ENCODE measurements around the gene ADAM23. TPM values are rescaled to one million over a fixed set of nuclear protein-coding genes. Genes with fewer than 3 reads are reported as not detected.

ADAM23 gene
- polyA plus RNA-seq, 1 donor = 10.8 TPM

DNA sequence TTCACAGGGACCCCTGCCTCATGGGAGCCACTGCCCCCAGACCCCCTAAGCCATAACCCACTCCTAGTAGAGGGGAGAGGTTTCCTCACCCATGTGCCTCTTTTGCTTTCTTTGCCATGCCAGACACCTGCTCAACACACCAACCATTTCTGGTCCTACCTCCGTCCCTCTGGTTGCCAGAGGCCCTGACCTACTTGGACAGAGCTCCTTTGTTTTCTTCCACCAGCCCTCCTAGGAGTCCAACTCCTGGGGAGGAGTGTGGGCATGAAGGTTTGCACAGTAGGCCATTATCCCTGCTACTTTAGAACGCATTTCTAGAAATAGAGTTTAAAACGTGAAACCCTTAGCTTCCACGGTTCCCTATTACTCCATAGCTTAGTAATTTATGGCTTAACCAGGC, 122.3 kb downstream of the ADAM23 start:
- no peak for DNase-seq (ENCODE audit: low read depth)

DNA sequence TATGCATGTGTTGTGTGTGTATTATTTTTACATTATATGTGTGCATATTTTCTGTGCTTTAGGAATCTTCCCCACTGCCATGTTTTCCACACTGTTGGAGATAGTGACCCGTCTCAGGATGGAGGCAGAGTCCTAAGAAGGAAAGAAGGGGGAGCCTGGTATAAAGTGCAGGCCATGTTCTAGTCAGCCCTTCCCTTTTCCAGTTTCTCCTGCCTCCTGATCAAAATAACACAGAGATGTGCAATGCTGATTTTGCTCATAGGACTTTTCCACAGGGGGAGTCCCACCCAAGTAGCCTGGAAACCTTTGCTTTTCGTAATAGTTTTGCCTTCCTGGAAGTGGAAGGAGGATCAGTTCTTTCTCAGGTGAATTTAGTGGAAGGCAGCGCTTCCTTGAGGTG, 126.1 kb downstream of the ADAM23 start:
- DNase-seq (ENCODE audit: low read depth) = no peak

- no peak for DNase-seq (ENCODE audit: low read depth)
These were observed 126.9 kb downstream of the ADAM23 start for GRCh38 chr2:206570199-206570598.

GRCh38 chr2:206572725-206573124, 129.4 kb downstream of the ADAM23 start:
- DNase-seq (ENCODE audit: low read depth) = no peak

GRCh38 chr2:206573793-206574192, 130.5 kb downstream of the ADAM23 start:
- no peak for DNase-seq (ENCODE audit: low read depth)

GRCh38 chr2:206584323-206585116, 141.2 kb downstream of the ADAM23 start:
- DNase-seq (ENCODE audit: low read depth) = no peak

DNA sequence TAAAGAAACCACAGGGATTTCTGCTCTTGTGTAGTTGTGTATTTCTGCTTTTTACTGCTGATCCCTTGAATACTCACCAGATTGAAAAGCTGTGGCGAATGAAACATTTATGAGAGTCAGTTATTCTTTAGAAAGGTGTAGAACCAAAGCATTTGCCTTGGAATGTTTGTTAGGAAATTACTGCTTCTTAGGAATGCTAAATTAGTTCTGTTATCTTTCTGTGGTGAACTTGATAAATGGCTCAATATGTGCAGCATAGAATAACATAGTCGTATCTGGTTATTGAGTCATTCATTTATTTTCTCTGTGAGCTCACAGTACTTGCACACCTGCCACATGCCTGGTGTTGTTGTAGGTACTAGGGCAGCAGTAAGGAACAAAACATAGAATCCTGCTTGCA, 142.0 kb downstream of the ADAM23 start:
- no peak for DNase-seq (ENCODE audit: low read depth)

DNA sequence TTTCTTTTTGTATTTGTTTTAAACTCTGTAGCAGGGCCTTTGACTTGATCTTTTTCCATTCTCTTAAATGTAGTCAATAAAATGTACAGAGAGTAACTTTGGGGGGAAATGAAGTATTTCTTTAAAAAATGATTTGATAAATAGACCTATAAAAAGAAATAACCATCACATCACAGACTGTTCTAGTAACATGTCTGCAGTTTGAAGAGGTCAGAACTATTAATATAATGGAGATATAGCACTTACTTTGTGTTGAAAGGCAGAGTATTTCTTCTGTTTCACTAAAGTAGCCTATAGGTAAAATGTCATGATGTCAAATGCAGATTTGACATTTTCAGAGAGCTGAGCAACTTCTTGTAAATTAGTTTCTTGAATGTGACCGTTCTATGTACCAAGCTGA, 143.3 kb downstream of the ADAM23 start:
- DNase-seq (ENCODE audit: low read depth) = no peak

DNA sequence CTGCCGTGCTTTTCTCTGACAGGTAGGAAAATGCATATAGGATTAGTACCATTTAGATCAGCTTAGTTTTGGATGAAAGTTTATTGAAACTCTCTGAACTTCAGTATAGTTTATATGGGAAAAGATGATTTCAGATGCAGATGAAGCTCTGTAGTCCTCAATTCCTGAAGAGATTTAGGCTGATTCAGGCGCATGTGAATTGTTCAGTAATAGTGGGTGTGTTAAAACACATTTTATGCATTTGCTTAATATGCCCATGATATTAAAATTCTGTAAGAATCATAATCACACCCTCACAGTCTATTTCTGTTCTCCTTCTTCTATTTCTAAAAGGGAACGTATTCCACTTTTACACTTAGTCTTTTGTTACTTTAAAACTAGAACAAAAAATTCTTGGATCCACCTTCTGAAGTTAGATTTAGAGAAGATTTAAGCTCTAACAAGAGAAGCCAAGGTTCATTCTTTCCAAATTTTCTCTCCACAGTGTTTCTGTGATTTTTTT, 154.4 kb downstream of the ADAM23 start:
- DNase-seq (ENCODE audit: low read depth) = no peak

DNA sequence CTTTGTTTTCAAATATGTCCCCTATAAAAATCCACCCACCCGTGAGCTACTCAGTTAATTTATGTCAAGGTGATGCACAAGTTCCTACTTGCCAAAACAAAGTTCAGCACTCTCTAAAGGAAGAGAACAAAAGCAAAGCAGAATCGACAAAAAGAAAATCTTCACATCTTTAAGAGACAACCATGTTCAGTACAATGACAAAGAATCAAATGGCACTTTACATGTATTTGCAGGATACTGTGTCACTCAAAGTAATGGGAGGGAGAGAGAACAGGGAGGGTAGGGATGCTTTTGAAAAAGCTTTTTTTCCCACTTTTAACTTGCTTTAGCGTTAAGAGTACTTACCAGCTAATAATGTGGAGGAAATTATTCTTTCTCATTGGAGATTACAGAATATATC, 159.9 kb downstream of the ADAM23 start:
- no peak for DNase-seq (ENCODE audit: low read depth)

- DNase-seq (ENCODE audit: low read depth) = no peak
These were observed 167.1 kb downstream of the ADAM23 start for GRCh38 chr2:206610451-206610850.

GRCh38 chr2:206611191-206611590, 167.9 kb downstream of the ADAM23 start:
- no peak for DNase-seq (ENCODE audit: low read depth)

GRCh38 chr2:206611736-206612135, 168.4 kb downstream of the ADAM23 start:
- DNase-seq (ENCODE audit: low read depth) = no peak

DNA sequence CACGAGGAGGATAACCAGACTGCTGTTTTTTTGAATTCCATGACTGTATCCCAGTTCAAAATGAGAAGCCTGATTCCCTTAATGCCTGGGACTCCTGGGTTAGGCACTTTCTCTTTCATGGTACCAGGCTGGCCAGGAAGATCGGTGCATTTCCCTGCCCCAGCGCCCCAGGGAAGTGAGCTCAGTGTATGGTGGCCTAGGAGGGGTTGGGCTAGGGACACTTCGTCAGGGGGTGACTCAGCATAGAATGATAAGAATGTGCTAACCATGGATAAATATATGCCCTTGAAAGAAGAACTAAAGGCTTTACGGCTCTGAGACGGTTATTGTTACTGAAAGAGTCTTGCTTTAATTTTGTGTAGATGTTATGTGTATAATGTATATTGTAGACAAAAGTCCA, 171.5 kb downstream of the ADAM23 start:
- no peak for DNase-seq (ENCODE audit: low read depth)

DNA sequence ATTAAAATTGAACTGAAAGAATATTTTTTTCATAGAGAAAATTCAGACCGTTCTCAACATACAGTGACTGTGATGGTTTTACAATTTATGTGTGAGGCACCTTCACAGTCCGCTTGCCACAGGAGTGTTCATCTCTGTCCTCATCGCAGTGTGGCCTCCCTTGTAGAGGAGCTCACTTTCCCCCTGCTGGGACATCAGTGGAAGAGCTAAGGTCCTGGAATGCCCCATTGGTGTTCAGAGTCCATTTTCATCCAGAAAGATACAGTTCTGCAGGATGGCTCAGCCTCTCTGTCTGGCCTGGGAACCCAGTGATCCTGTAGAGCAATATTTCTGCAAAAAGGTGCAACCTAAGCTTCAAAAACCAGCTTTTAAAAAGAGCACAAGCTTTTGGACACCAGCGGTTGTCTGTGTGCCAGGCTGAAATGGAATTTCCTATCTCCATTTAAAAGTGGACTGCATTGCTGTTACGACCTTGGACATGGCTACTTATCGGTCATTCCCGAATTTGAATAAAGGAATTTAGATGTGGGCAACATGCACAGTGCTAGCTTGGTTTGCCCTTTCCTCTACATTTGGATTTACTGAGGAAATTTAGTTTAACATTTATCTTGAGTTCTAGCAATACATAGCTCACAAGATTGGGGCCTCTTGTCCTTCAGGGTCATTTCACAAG, 172.2 kb downstream of the ADAM23 start:
- no peak for DNase-seq (ENCODE audit: low read depth)

DNA sequence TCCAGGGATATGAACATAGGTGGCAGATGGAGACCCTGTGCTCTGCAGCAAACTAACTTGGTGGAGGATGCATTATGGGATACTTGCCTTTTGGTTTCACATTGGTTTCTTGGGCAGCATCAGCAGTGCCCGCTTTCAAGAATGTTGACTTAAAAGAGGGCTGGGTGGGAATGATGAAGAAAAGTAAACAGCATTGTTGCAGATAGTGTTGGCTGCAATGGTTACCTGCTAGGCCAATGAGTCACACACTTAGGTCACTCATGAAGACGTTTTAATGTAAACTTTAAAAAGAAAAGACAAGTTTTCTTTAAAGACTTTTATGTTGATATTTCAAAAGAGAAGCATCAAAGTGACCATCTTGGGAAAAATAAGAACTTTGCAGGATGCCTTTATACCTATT, 172.8 kb downstream of the ADAM23 start:
- no peak for DNase-seq (ENCODE audit: low read depth)

DNA sequence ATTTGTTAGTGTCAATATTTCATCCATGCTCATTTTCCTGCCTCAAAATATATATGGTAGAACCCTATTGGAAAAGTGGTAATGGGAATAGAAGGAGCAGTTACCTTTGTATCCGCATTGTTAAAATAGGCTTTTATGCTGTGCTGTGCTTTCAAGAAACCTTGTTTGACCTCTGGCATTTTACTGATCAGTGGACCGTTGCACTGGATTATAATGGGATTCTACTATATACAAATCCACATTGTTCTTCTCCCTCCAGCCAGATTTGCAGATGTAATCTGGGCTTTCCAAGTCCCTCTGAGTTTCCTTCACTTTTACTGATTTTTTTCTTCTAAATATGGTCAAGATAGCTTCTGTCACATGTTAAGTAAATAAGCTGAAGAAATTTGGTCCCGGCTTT, 175.7 kb downstream of the ADAM23 start:
- no peak for DNase-seq (ENCODE audit: low read depth)

- no peak for DNase-seq (ENCODE audit: low read depth)
These were observed 182.8 kb downstream of the ADAM23 start for GRCh38 chr2:206626108-206626507.

- DNase-seq (ENCODE audit: low read depth) = no peak
These were observed 184.3 kb downstream of the ADAM23 start for GRCh38 chr2:206627632-206628031.

- DNase-seq (ENCODE audit: low read depth) = no peak
These were observed 188.0 kb downstream of the ADAM23 start for GRCh38 chr2:206631340-206631739.

GRCh38 chr2:206635015-206635414, 191.7 kb downstream of the ADAM23 start:
- no peak for DNase-seq (ENCODE audit: low read depth)

- no peak for DNase-seq (ENCODE audit: low read depth)
These were observed 196.3 kb downstream of the ADAM23 start for GRCh38 chr2:206639636-206640035.

DNA sequence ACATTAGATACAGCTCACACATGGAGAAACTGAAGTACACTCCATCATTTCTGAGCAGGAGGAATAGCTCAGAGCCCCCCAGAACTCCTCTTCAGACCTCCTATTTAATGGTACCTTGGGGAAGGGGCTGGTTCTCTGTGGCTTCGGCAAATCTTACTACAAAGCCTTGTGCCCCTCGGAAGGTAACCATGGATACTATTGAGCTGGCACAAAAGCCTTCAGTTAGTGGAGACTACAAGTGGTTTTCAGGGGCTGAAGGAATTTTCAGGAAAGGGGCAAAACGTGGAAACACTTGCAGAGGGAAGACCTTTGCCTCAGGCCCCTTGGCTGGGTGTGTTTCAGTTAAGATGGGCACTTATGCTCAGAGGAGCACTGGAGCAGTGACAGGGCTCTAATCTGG, 197.9 kb downstream of the ADAM23 start:
- DNase-seq (ENCODE audit: low read depth) = no peak

Measured in forelimb muscle (tissue), 1 donor.